GM12874 (cell line): Measurements from ENCODE around the gene RAD51B.

ENCODE experiments used
- TF ChIP-seq, protein P1 (sequence below): IDR thresholded peaks from 2 replicates; pipeline ENCODE4 v1.5.1; 2011; ENCODE audit warnings: low read depth, mild to moderate bottlenecking, control low read depth, low read length, moderate library complexity; ENCODE audit not compliant: insufficient read depth

RAD51B gene

DNA sequence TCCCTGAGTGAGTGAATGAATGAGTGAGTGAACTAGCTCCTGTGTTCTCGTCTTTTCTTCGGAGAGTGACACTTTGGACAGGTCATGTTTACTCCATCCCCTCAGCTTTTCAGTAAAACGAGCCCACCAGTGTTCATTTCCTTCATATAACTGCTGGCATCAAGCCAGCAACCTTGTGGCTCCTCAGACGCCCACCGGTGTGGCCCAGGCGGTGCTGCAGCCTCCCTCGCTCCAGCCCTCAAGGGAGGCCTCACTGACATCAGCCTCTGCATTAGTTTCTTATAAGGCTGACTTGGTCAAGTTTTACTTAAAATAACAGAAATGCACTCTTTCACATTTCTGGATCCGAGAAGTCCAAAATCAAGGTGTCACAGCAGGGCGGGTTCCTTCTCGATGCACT lies 785.2 kb downstream of the RAD51B start:
- TF ChIP-seq, protein P1, sequence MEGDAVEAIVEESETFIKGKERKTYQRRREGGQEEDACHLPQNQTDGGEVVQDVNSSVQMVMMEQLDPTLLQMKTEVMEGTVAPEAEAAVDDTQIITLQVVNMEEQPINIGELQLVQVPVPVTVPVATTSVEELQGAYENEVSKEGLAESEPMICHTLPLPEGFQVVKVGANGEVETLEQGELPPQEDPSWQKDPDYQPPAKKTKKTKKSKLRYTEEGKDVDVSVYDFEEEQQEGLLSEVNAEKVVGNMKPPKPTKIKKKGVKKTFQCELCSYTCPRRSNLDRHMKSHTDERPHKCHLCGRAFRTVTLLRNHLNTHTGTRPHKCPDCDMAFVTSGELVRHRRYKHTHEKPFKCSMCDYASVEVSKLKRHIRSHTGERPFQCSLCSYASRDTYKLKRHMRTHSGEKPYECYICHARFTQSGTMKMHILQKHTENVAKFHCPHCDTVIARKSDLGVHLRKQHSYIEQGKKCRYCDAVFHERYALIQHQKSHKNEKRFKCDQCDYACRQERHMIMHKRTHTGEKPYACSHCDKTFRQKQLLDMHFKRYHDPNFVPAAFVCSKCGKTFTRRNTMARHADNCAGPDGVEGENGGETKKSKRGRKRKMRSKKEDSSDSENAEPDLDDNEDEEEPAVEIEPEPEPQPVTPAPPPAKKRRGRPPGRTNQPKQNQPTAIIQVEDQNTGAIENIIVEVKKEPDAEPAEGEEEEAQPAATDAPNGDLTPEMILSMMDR: no peak

DNA sequence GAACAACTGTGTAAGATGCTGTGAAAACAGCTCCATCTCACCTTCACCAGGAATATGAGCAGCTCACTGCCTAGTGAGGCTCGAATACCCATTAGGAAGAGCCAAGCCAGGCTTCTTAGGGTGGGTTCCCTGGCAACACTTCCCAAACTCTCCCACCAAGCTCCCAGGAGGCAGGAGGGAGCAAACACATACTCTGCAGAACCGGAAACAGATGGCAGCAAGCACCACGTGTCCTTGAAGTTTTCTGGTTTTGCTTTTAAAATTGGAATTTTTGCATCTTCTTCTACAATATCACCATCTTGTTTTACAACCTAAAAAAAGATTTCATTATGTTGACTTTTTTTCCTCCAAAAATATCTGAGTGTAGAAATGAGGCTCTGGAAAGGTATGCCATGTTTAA lies 786.6 kb downstream of the RAD51B start:
- TF ChIP-seq, protein P1: no peak

DNA sequence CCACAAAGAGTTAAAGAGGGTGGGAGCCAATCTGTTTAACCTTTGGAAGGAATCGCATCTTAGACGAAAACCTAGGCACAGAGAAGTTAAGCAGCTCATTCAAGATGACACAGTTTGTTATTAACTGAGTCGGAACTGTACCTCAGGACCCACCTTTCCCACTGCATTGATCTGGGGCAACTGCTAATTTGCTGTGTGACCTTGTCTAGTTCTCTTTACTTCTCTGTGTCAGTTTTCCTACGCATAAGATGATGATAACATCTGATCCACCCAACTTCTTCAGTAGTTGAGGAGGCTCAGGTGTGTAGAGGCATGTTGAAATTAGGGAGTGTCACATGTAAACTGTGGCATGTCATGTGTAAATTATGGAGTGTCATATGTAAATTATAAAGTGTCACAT lies 787.1 kb downstream of the RAD51B start:
- TF ChIP-seq, protein P1: no peak

DNA sequence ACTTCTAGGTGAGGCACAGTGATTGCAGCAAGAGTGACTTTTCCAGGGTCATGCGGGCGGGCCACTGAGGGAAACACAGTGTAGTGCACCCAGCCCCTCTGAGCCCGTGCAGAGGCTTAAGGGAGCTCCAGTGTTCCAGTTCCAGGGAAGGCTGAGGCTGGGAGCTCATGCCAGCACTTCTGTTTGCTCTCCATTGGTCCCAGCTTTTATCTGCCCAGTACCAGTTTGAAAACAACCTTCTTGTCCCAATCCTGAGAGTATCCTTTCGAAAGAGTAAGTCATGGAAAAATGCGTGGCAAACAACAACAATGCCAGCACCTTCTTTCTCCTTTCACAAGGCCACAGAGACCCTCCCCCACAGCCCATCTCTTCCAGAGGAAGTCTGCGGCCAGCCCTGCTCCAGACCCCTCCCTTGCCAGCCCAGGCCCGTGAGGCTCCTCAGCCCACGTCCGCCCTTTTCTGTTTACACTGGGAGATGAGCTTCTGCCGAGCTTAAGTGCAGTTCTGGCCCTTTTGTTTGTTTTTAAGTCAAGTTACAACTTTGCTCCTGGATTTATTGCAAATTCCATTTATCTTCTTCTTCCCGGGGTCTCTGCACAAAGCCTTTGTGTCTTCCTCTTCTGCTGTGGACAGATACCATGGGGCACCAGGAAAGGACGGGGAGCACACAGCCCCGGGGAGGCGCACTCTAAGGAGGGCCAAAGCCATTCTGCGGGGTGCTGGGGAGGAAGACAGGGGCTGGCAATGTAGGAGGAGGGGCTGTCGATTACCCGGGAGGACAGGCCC lies 787.7 kb downstream of the RAD51B start:
- TF ChIP-seq, protein P1: no peak

DNA sequence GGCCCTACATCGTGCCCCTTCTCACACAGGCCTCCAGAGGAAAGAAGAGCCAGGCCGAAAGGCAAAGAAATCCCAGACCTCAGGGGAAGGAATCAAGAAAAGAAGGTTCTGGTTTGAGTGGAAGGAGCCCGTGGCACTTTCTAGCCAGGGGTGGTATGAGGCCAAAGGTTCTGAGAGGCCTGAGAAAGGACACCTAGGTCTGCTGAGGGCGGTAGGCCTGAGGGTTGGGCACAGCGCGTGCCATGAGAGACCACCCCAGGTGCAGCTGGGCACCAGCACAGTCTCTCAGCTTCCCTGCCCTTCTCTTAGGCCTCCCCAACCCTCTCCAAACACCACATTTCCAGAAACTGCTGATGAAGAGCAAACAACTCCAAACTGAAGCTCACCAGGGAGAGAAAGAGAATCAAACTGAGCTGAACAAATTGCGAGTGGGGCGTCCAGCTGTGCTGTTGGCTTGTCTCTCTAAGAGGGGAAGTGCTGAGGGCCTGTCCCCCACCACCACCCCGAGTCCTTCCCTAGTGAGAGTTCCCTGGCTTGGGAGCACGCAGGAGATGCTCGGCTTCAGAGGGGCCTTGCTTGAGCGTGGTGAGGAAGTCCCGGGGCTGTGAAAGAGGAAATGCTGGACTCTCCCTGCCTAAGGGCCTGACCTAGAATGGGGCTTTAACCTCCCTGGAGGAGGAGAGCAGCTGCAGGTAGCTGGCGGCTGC lies 788.4 kb downstream of the RAD51B start:
- TF ChIP-seq, protein P1: no peak

DNA sequence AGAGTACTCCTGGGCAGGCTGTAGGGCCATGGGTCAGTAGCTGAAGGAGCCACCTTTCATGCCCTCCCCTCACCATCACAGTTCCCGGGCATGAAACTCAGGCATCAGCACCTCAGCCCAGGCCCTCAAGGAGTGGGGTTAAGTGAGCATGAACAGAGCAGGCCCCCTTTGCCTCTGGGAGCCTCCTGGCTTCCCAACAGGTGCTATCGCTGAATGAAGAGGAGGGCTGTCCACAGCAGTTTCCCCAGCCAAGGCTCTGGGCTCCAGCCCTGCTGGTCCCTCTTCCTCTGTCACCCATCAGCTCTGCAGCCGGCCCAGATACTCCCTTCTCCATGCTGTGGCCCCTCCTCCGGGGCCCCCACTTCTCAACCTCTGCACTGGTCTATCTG lies 789.0 kb downstream of the RAD51B start:
- TF ChIP-seq, protein P1: no peak

DNA sequence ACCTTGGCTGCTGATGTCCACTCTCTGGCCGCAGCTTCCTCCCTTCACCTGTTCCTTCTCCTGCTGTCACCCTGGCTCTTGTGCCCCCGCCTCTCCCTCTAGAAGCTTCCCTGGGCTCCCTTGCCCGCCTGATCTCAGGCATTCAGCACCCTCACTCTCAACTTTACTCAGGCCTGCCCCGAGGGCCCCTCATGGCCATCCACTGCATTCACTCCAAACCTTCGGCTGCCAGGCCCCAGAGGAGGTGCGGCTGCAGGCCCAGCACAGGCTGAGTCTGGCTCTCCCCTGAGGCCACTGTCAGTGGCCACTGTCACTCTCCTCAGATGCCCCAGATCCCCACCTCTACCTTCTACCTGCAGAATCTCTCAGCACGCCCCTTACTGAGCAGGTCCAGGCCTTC lies 789.4 kb downstream of the RAD51B start:
- TF ChIP-seq, protein P1: no peak
